RKO (cell line): ENCODE measurements around the gene EIF3A.

ENCODE experiments used
- DNase-seq: peaks from one replicate; pipeline ENCODE4 v3.0.0-alpha.2; 2016; ENCODE audit warnings: low spot score

The EIF3A gene

GRCh38 chr10:119005362-119006043 lies 75.1 kb downstream of the EIF3A start:
- DNase-seq = peak; percentile 21

- DNase-seq = no peak
Measured at GRCh38 chr10:119003572-119004289, 76.9 kb downstream of the EIF3A start.

GRCh38 chr10:119001717-119002500 lies 78.7 kb downstream of the EIF3A start:
- no peak for DNase-seq

- DNase-seq = no peak
Measured at GRCh38 chr10:118998183-118998582, 82.4 kb downstream of the EIF3A start.

- no peak for DNase-seq
Measured at GRCh38 chr10:118997379-118997778, 83.2 kb downstream of the EIF3A start.

GRCh38 chr10:118995739-118996138 lies 84.9 kb downstream of the EIF3A start:
- no peak for DNase-seq

- DNase-seq = no peak
Measured at GRCh38 chr10:118994321-118994720, 86.3 kb downstream of the EIF3A start.

GRCh38 chr10:118993214-118993613 lies 87.4 kb downstream of the EIF3A start:
- DNase-seq = no peak

GRCh38 chr10:118992496-118992895 lies 88.1 kb downstream of the EIF3A start:
- DNase-seq = no peak

- DNase-seq = no peak
Measured at GRCh38 chr10:118990326-118990725, 90.3 kb downstream of the EIF3A start.

GRCh38 chr10:118986815-118987790 lies 93.5 kb downstream of the EIF3A start:
- DNase-seq = no peak

- DNase-seq = no peak
Measured at GRCh38 chr10:118985576-118985975, 95.0 kb downstream of the EIF3A start.
